Fibroblast of lung (primary cell): ENCODE data around the gene EMC10. TPM values are rescaled to one million over a fixed set of nuclear protein-coding genes. Genes with fewer than 3 reads are reported as not detected.

ENCODE experiments used
- DNase-seq, 2 donors: peaks; one replicate each; pipeline versions ENCODE4 v3.0.0 to v3.0.0-alpha.2; 2010; ENCODE audit warnings: low read depth in 2 of 2
- H2AFZ ChIP-seq: 2 replicates; pipeline ENCODE4 v1.5.1; 2012; ENCODE audit warnings: low read length, control low read depth, inconsistent platforms
- H3K27ac ChIP-seq: 2 replicates; pipeline ENCODE4 v1.5.1; 2011; ENCODE audit warnings: low read length, control low read depth; ENCODE audit not compliant: insufficient read depth
- H3K27me3 ChIP-seq: 2 replicates; pipeline ENCODE4 v1.5.1; 2011; ENCODE audit warnings: mild to moderate bottlenecking, low read length; ENCODE audit not compliant: control insufficient read depth, insufficient read depth
- H3K36me3 ChIP-seq: 2 replicates; pipeline ENCODE4 v1.5.1; 2011; ENCODE audit warnings: low read length; ENCODE audit not compliant: control insufficient read depth, insufficient read depth
- H3K4me1 ChIP-seq: 2 replicates; pipeline ENCODE4 v1.5.1; 2011; ENCODE audit warnings: low read length; ENCODE audit not compliant: control insufficient read depth, insufficient read depth; ENCODE audit errors: extremely low read depth
- H3K4me2 ChIP-seq: 2 replicates; pipeline ENCODE4 v1.5.1; 2011; ENCODE audit warnings: low read length, control low read depth; ENCODE audit not compliant: insufficient read depth; ENCODE audit errors: extremely low read depth
- H3K4me3 ChIP-seq, 4 experiments: fragments of 200-600 bp in 1 of 4; sonication (generic) in 1 of 4; replicated peaks in 1 of 4; 2 replicates each; pipeline ENCODE4 v1.5.1; 2011 to 2016; ENCODE audit warnings: low read length in 4 of 4, low read depth in 3 of 4, mild to moderate bottlenecking in 3 of 4, control low read depth in 2 of 4, inconsistent platforms in 1 of 4, mixed read lengths in 1 of 4; ENCODE audit not compliant: insufficient read depth in 1 of 4; ENCODE audit errors: control extremely low read depth in 1 of 4
- H3K79me2 ChIP-seq: 2 replicates; pipeline ENCODE4 v1.5.1; 2012; ENCODE audit warnings: mild to moderate bottlenecking, low read length, inconsistent platforms; ENCODE audit not compliant: control insufficient read depth, insufficient read depth
- H3K9ac ChIP-seq: 2 replicates; pipeline ENCODE4 v1.5.1; 2011; ENCODE audit warnings: mild to moderate bottlenecking, low read length, control low read depth; ENCODE audit not compliant: insufficient read depth
- H3K9me3 ChIP-seq: 2 replicates; pipeline ENCODE4 v1.5.1; 2012; ENCODE audit warnings: low read depth, low read length; ENCODE audit not compliant: control insufficient read depth, insufficient read depth
- H4K20me1 ChIP-seq: 2 replicates; pipeline ENCODE4 v1.5.1; 2011; ENCODE audit warnings: low read length; ENCODE audit not compliant: control insufficient read depth, insufficient read depth; ENCODE audit errors: extremely low read depth
- EZH2 ChIP-seq: IDR thresholded peaks from 2 replicates; pipeline ENCODE4 v1.5.1; 2012; ENCODE audit warnings: low read length, control low read depth, mild to moderate bottlenecking; ENCODE audit errors: missing control alignments
- polyA plus RNA-seq, 2 donors: library from polyadenylated mRNA; depleted of rRNA in 1 of 2; stranded (reverse) in 1 of 2; unstranded in 1 of 2; fragments of >200 nt; gene quantifications; 2 replicates each; pipeline ENCODE4 v1.2.1, GENCODE V29; 2011 to 2012; ENCODE audit warnings: missing spikeins in 1 of 2
- total RNA-seq: library from RNA; depleted of rRNA; stranded (reverse); fragments of >200 nt; gene quantifications from 2 replicates; pipeline ENCODE4 v1.2.1, GENCODE V29; 2014
- TF ChIP-seq, protein P1 (sequence below), 2 donors: IDR thresholded peaks in 1 of 2; conservative IDR thresholded peaks in 1 of 2; 1 replicate in 1 of 2; 2 replicates in 1 of 2; pipeline ENCODE4 v1.5.1; 2011 to 2012; ENCODE audit warnings: low read length in 2 of 2, control low read depth in 1 of 2, inconsistent platforms in 1 of 2, low read depth in 1 of 2, mild to moderate bottlenecking in 1 of 2

Gene EMC10
- total and polyA plus RNA-seq, 2 donors (not counting 1 experiment from before 2014, with no cell fraction given): 40.8 to 42.7 TPM

DNA sequence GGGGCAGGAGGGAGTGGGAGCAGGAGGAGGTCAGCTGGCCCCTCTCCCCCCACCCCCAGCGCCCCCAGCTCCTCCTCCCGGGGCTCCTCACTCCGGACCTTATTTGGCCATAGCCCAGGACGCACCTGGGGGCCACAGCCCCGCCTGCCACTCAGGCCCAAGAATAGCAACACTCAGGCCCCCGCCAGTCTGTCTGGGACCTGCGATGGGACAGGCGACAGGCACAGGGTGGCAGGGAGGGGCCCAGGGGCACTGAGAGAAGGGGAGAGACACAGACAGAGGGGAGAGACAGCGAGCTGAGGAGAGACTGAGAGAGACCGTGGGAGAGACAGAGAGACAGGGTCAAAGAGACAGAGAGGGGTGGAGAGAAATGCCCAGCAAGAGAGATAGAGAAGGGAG is 24.4 kb downstream of the EMC10 start:
- Histone ChIP-seq H3K9ac (no peak overlapping the region), H3K79me2 (no peaks in the 10 kb centered on the region), H2AFZ (no peak overlapping the region), H3K9me3 (no peaks in the 10 kb centered on the region), H4K20me1 (no peaks in the 10 kb centered on the region), H3K27ac (no peak overlapping the region), H3K4me1 (no peaks in the 10 kb centered on the region), H3K36me3 (no peaks in the 10 kb centered on the region), H3K27me3 (peaks cover 6% of the 10 kb centered on the region), H3K4me3 (no peak overlapping the region), H3K4me2 (no peak overlapping the region)
- TF ChIP-seq, protein P1, sequence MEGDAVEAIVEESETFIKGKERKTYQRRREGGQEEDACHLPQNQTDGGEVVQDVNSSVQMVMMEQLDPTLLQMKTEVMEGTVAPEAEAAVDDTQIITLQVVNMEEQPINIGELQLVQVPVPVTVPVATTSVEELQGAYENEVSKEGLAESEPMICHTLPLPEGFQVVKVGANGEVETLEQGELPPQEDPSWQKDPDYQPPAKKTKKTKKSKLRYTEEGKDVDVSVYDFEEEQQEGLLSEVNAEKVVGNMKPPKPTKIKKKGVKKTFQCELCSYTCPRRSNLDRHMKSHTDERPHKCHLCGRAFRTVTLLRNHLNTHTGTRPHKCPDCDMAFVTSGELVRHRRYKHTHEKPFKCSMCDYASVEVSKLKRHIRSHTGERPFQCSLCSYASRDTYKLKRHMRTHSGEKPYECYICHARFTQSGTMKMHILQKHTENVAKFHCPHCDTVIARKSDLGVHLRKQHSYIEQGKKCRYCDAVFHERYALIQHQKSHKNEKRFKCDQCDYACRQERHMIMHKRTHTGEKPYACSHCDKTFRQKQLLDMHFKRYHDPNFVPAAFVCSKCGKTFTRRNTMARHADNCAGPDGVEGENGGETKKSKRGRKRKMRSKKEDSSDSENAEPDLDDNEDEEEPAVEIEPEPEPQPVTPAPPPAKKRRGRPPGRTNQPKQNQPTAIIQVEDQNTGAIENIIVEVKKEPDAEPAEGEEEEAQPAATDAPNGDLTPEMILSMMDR (conservative IDR thresholded peaks at IDR 0.05 in 1 of 2, IDR thresholded peaks at IDR 0.05 in 1 of 2; ENCODE audit: low read depth in 1 of 2, low read length in 2 of 2): no peak
- TF ChIP-seq EZH2: no peak
- DNase-seq: no peak

DNA sequence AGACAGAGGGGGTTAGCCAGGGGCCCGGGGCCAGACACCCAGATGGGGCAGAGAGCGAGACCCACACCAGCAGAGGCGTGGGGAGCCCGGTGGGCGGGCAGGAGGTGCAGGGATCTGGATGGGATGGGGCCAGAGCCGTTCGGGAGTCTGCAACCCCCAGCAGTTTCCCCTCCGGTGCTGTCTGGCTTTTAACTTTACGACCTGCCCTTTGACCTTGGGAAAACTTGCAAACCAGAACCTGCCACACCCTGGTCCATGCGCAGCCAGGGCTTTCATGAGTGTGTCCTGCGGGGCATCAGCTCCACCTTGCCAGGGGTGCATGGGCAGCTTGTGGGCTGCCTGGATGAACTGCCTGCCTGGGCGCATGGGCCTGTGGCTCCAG is 24.9 kb downstream of the EMC10 start:
- Histone ChIP-seq H3K79me2 (no peaks in the 10 kb centered on the region), H3K27me3 (peaks cover 6% of the 10 kb centered on the region), H3K9me3 (no peaks in the 10 kb centered on the region), H3K4me1 (no peaks in the 10 kb centered on the region), H3K9ac (no peak overlapping the region), H3K4me3 (no peak overlapping the region), H3K4me2 (no peak overlapping the region), H2AFZ (no peak overlapping the region), H3K36me3 (no peaks in the 10 kb centered on the region), H4K20me1 (no peaks in the 10 kb centered on the region), H3K27ac (no peak overlapping the region)
- TF ChIP-seq EZH2: no peak
- TF ChIP-seq, protein P1 (conservative IDR thresholded peaks at IDR 0.05 in 1 of 2, IDR thresholded peaks at IDR 0.05 in 1 of 2; ENCODE audit: low read depth in 1 of 2, low read length in 2 of 2): no peak
- DNase-seq: no peak

DNA sequence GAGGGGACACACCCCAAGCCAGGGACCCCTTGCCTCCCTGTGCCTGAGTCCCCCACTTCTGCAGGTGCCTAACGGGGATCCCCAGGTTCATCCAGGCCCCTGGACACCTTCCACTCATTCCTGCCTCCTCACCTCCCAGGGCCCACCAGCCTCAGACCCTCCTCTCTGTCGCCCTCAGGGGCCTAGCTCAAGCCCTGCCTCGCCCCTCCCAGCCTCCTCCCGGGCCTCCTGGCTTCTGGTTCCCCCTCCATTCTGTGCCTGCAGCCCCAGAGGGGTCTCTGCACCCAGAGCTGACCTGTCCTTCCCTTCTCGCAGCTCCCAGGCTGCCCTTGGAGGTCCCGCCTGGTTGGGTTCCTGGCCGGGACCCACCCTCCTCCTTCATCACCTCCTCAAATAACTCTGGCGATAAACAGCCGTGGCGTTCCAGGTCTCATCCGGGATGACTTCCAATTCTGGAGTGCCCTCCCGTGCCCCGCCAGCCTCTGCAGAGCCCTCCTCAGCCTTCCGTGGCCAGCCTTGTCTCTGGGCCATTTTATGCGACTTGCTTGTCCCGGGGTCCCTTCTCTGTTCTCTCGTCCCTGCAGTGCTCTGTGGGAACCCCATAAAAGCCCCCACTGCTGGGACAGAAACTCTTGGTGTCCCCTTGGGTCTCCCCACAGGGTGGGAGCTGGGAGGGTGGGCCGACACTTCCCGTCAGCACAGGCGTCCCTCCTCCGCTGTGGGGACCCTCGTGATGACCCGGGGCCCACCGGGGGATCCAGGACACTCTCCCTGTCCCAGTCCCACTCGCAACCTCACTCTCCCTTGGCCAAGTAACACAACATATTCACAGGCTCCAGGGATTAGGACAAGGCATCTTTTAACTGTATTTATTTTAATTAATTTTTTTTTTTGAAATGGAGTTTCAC is 25.5 kb downstream of the EMC10 start:
- H3K4me2 ChIP-seq: no peak overlapping the region
- no peaks in the 10 kb centered on the region for H3K36me3 ChIP-seq
- peaks cover 6% of the 10 kb centered on the region for H3K27me3 ChIP-seq
- H3K79me2 ChIP-seq: no peaks in the 10 kb centered on the region
- no peak for TF ChIP-seq EZH2
- TF ChIP-seq, protein P1 (conservative IDR thresholded peaks at IDR 0.05 in 1 of 2, IDR thresholded peaks at IDR 0.05 in 1 of 2; ENCODE audit: low read depth in 1 of 2, low read length in 2 of 2): no peak
- no peak overlapping the region for H3K27ac ChIP-seq
- no peaks in the 10 kb centered on the region for H3K4me1 ChIP-seq
- H3K9me3 ChIP-seq: no peaks in the 10 kb centered on the region
- H2AFZ ChIP-seq: no peak overlapping the region
- no peak overlapping the region for H3K4me3 ChIP-seq
- H4K20me1 ChIP-seq: no peaks in the 10 kb centered on the region
- no peak overlapping the region for H3K9ac ChIP-seq
- no peak for DNase-seq
